Activated T-cell treated with anti-CD3 and anti-CD28 coated beads for 24 hours (primary cell): Measurements from ENCODE around the gene RBPJ.

Experiments used
- DNase-seq: peaks from one replicate; pipeline ENCODE4 v3.0.0-alpha.2; 2020; ENCODE audit warnings: low read depth

The RBPJ gene

DNA sequence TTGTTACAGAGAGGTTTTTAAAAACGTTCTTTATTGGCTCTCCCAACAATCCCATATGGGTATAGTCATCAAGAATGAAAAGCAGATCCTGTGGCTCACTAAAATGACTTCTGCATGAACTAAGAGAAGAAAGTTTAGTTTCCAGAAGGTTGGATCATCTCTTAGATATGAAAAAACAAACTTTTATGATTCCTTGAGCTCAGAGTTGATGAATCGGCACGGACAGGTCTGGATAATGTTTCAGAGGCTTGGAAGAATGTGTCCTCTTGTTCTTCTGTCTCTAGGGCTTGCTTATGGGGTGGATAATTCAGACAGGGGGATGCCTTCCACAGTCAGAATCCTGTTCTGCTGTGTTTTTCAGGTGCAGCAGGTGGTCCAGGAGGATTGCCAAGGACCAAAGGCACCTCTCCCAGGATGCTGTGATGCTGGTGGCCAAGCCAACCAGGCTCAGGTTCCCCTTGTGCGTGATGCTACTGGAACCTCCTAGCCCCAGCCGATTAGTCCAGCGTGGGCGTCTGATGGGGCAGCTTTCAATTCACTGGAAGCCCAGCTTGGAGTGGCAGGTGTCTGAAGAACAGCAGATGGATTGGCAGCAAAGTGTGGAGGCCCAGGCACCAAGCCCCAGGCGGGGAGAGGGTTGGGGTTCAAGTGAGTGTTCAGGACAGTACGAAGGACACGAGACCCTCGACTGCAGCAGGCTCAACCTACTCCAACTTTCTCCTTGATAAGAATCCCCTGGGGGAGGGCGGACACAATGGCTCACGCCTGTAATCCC is 139.1 kb downstream of the RBPJ start:
- no peak for DNase-seq

DNA sequence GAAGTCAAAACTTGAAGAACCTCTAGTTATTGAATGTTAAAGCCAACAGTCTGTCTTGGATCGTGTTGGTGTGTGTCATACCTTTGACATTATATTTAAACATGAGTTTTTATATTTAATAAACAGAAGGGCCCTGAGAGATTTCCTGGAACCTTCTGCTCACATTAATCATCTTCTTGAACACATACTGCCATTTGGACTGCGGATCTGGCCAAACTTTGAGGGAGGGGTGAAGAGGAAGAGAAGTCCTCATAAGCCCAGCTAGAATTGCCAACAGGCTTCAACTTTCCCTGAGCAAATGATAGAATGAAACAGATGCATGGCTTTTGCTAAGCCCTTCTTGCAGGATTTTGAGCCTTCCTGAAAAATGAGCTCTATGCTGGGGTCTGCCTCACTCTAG is 142.1 kb downstream of the RBPJ start:
- DNase-seq: no peak

GRCh38 chr4:26463386-26463785 is 142.6 kb downstream of the RBPJ start:
- DNase-seq: no peak

GRCh38 chr4:26464420-26465095 is 143.7 kb downstream of the RBPJ start:
- DNase-seq: no peak

DNA sequence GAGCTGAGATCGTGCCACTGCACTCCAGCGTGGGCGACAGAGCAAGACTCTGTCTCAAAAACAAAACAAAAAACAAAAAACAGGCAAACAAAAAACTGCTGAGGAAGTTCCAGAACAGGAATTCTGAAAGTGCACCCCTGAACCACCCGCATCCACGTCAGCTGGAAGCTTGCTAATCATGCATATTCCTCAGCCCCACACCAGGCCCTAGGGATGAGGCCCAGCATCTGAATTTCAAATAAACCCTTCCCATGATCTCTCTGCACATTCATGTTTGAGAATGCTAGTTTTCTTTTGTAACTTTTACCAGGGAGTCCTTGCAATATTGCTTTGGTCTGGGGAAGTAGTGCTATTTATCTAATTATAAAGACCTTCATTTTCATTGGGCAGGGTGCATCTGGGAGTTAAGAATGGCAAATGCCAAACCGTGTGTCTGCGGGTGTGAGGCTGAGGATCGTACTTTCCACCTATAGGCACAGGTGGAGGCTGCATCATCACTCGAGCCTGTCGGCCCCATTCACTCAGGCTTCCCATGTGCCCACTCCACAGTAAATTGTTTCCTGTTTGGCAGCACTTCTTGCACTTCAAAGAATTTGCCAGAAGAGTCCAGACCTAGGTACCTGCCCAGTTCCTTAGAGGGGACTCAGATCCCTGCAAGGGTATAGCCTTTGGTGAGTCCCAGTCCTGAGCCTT is 145.9 kb downstream of the RBPJ start:
- no peak for DNase-seq

DNA sequence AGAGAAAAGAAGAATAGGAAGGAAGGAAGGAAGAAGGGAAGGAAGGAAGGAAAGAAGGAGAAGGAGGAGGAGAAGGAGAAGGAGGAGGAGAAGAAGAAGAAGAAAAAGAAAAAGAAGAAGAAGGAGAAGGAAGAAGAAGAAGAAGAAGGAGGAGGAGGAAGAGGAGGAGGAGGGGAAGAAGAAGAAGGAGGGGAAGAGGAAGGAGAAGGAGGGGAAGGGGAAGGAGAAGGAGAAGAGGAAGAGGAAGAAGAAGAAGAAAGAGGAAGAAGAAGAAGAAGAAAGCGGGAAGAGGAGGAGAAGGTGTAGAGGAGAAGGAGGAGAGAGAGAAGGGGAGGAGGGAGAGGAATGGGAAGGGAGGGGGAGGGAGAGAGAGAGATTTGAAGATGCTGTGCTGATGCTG is 146.9 kb downstream of the RBPJ start:
- no peak for DNase-seq

DNA sequence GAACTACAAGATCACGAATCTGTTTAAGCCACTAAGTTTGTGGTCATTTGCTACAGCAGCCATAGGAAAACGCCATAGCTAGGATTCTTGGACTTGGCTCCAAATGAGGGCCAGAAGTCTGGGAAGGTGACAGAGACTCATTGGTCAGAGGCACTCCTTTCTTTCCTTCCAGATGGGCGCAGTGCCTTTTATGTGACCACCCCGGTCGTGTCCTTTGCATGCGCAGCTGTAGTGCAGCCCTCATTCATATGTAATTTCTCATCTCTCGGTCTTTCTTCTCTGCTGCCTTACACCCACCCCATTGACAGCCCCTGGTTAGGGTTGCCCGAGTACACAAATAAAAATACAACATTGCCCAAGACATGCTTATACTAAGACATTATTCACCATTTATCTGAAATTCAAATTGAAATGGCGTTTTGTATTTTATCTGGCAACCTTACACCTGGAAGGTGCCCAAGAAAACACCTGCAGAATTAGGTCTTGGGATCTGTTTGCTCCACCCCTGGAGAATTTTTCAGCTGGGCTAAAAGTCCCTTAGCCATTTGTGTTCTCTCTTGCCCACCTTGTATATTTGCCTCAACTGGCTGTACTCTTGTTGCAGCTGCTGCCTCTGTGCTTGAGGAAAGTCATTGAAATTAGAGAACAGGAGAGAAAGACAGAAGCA is 147.6 kb downstream of the RBPJ start:
- DNase-seq: no peak

DNA sequence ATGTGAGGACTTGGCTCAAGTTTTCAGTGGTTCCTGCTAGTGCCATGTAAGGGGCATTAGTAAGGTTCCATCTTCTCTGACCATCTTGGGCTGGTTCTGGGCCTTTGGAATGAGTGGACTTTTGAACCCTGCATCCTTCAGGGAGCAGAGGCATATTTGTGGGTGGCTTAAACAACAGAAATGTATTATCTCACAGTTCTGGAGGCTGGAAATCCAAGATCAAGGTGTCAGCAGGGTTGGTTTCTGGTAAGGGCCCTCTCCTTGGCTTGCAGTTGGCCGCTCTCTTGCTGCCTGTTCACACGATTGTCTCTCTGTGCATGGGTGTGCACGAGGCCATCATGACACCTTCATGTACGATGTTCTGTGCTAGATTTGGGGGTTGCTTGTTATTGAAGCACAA is 148.2 kb downstream of the RBPJ start:
- DNase-seq: no peak

DNA sequence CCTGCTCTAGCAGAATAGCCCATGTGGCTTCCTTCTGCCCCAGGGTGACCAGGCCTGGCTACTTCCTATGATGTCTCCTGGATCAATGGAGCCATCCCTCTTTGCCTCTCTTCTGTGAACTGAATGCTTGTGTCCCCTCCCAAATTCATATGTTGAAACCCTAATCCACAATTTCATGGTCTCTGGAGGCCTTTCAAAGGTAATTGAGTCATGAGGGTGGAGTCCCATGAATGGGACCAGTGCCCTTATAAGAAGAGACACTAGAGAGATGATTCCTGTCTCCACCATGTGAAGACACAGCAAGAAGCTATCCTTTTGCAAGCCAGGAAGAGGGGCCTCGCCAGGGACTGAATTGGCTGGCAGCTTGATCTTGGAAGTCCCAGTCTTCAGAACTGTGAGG is 151.1 kb downstream of the RBPJ start:
- DNase-seq: no peak

DNA sequence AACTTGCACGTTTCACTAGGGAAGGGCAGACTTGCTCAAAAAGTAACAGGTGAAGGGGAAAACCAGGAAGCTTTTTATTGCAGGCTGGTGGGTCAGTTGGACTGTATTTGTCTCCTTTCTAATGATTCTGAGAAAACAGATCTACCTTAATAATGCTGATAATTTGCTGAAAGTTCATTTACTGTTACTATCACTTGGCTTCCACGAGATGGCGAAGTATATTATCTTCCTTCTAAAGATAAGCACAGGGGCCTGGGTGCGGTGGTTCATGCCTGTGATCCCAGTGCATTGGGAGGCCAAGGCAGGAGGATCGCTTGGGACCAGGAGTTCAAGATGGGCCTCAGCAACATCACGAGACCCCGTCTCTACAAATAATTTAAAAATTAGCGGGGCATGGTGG is 153.1 kb downstream of the RBPJ start:
- no peak for DNase-seq

DNA sequence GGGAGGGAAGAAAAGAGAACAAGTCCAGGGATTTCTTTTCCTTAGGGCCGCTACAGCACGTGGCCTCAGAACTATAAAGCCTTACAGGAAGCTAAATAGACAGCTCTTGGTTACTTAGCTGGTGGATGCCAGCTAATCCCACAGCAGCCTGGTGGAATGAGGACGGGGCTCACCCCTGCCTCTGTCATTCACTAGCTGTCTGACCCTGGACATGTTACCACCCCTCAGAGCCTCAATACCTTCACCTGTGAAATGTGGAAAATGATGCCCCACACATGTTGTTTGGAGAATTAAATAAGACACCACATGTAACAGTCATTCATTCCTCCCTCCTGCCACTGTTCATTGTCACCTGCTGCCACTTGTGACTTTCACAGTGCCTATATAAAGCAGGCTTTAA is 153.7 kb downstream of the RBPJ start:
- no peak for DNase-seq

GRCh38 chr4:26475716-26476115 is 154.9 kb downstream of the RBPJ start:
- no peak for DNase-seq

DNA sequence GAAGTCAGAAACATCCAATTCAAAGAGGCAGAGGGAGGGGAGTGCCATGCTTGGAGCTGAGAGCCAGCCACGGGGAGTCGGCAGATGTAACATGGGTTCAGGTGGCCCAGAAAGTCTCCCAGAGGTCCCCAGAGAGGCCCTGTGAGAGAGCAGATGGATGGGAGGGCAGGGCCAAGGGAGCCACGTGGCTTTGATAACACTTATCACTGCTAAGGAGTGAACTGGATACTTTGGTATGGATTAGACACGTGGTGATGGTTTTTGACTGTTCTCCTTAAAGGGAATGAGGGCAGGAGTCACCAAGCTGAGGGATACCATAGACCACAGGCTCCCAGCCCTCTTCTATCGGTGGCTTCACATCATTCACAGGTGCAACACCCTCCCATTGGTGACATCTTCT is 155.7 kb downstream of the RBPJ start:
- no peak for DNase-seq

- no peak for DNase-seq
Measured at GRCh38 chr4:26478330-26478729, 157.5 kb downstream of the RBPJ start.

DNA sequence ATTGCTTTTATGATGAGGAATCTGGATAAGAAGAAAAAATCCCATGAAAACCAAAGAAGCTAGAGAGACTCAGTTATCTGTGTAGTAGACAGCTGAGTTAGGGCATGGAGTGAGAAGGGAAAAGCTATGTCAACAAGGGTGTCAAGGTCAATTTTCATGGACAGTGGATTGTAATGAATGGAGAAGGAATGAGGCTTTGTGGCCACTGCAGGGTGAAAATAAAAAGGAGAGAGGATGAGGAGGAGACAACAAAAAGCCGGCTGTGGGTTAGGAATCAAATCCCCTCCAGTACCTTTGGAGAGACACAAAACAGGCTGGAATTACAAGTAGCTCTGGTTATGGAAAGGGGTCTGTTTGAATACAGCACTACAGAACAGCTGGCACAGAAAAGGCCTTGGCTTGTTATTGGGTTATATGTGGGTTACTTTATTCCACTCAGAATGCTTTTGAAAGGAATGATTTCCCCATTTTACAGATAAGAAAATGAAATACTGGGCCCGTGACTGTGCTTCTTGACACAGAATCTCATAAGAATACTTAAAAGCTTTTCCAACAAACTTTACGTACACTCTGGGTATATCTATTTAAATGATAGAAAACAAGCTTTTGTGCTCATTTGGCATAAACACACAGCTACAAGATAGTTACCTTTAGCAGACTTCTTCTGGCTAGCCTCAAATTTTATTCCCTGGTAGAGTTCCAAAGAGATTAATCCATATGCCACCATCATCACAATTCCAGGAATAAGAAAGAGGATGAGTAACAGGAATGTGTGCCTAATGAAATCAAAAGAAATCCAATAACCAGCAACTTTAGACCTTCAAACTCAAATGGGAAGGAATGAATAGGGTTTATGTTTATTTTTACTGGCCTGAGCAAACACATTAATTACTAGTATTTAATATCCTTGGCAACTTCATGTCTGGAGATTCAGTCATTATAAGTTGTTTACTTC is 162.0 kb downstream of the RBPJ start:
- DNase-seq: no peak

- DNase-seq: no peak
Measured at GRCh38 chr4:26484032-26484515, 163.3 kb downstream of the RBPJ start.

- no peak for DNase-seq
Measured at GRCh38 chr4:26484516-26484915, 163.7 kb downstream of the RBPJ start.
